IMR-90 (cell line): ENCODE measurements around the gene GMEB2. TPM values are rescaled to one million over a fixed set of nuclear protein-coding genes. Genes with fewer than 3 reads are reported as not detected.

Experiments
- ATAC-seq: fragments of 200-7000 bp; cut with Tn5 transposase; 2 replicates; pipeline ENCODE4 v1.9.1; 2020; ENCODE audit warnings: low read depth, mild to moderate bottlenecking, moderate library complexity
- BruUV-seq: library from RNA; stranded (reverse); fragments of 400-500 nt; replicated peaks from 2 replicates; lab custom pipeline; 2021; lab: Mats Ljungman, UMichigan
- CTCF ChIA-PET: fragments of 300-600 bp; formaldehyde crosslinking; extraction: SDS; loops from one replicate; lab custom pipeline; 2021; ENCODE audit warnings: antibody characterized with exemption; lab: Yijun Ruan, JAX
- POLR2A ChIA-PET: fragments of 300-600 bp; sonication (Branson Sonifier 250); formaldehyde crosslinking; loops from one replicate; lab custom pipeline; 2022; ENCODE audit warnings: antibody characterized with exemption; ENCODE audit not compliant: unreplicated experiment; lab: Charles Lee
- DNase-seq: peaks from one replicate; pipeline ENCODE4 v3.0.0; 2013
- H2AFZ ChIP-seq: replicated peaks from 2 replicates; pipeline ENCODE3; 2013; ENCODE audit warnings: low read length, mild to moderate bottlenecking; ENCODE audit not compliant: poor library complexity
- H2AK5ac ChIP-seq: 2 replicates; pipeline ENCODE4 v1.6.1; 2013; ENCODE audit warnings: low read depth, low read length, inconsistent platforms
- H2AK9ac ChIP-seq: replicated peaks from 2 replicates; pipeline ENCODE3; 2013; ENCODE audit warnings: mild to moderate bottlenecking, low read depth, low read length, moderate library complexity; ENCODE audit not compliant: poor library complexity
- H2BK120ac ChIP-seq: 2 replicates; pipeline ENCODE4 v1.6.1; 2013; ENCODE audit warnings: low read depth, low read length, inconsistent platforms
- H2BK15ac ChIP-seq: 3 replicates; pipeline ENCODE4 v1.6.1; 2013; ENCODE audit warnings: low read depth, low read length, inconsistent platforms
- H2BK20ac ChIP-seq: 2 replicates; pipeline ENCODE4 v1.6.1; 2013; ENCODE audit warnings: low read depth, mild to moderate bottlenecking, inconsistent platforms, low read length, moderate library complexity
- H2BK5ac ChIP-seq: 2 replicates; pipeline ENCODE4 v1.6.1; 2013; ENCODE audit warnings: mild to moderate bottlenecking, low read depth, low read length, inconsistent platforms; ENCODE audit not compliant: poor library complexity, severe bottlenecking
- H3K14ac ChIP-seq: replicated peaks from 2 replicates; pipeline ENCODE4 v1.6.1; 2013; ENCODE audit warnings: low read depth, low read length, inconsistent platforms
- H3K18ac ChIP-seq: 2 replicates; pipeline ENCODE4 v1.6.1; 2013; ENCODE audit warnings: low read depth, low read length, control low read depth
- H3K23ac ChIP-seq: 2 replicates; pipeline ENCODE4 v1.6.1; 2013; ENCODE audit warnings: low read depth, low read length, inconsistent platforms
- H3K27ac ChIP-seq: 2 replicates; pipeline ENCODE4 v1.5.1; 2013; ENCODE audit warnings: mild to moderate bottlenecking, control low read depth, low read length; ENCODE audit not compliant: insufficient read depth
- H3K27me3 ChIP-seq: 2 replicates; pipeline ENCODE4 v1.6.1; 2013; ENCODE audit warnings: low read length; ENCODE audit not compliant: control insufficient read depth, insufficient read depth
- H3K36me3 ChIP-seq: 2 replicates; pipeline ENCODE4 v1.6.1; 2013; ENCODE audit warnings: low read length, mixed read lengths; ENCODE audit not compliant: control insufficient read depth, insufficient read depth
- H3K4ac ChIP-seq: 2 replicates; pipeline ENCODE4 v1.6.1; 2013; ENCODE audit warnings: low read depth, low read length, inconsistent platforms
- H3K4me1 ChIP-seq: 2 replicates; pipeline ENCODE4 v1.6.1; 2013; ENCODE audit warnings: low read length, mixed read lengths; ENCODE audit not compliant: control insufficient read depth, insufficient read depth
- H3K4me2 ChIP-seq: 2 replicates; pipeline ENCODE4 v1.6.1; 2013; ENCODE audit warnings: low read depth, mild to moderate bottlenecking, control low read depth, low read length, moderate library complexity
- H3K4me3 ChIP-seq: 2 replicates; pipeline ENCODE4 v1.5.1; 2013; ENCODE audit warnings: low read depth, mild to moderate bottlenecking, control low read depth, low read length, moderate library complexity; ENCODE audit not compliant: insufficient read depth
- H3K56ac ChIP-seq: 2 replicates; pipeline ENCODE4 v1.6.1; 2013; ENCODE audit warnings: low read length, inconsistent platforms; ENCODE audit not compliant: insufficient read depth; ENCODE audit errors: extremely low read depth
- H3K79me1 ChIP-seq, 2 experiments: 2 replicates each; pipeline ENCODE4 v1.6.1; 2013; ENCODE audit warnings: low read length in 2 of 2, inconsistent platforms in 1 of 2, low read depth in 1 of 2
- H3K9ac ChIP-seq: 2 replicates; pipeline ENCODE4 v1.6.1; 2013; ENCODE audit warnings: low read depth, low read length, control low read depth
- H3K9me1 ChIP-seq: 2 replicates; pipeline ENCODE4 v1.6.1; 2013; ENCODE audit warnings: low read length, inconsistent platforms; ENCODE audit not compliant: insufficient read depth
- H3K9me3 ChIP-seq: 2 replicates; pipeline ENCODE4 v1.6.1; 2013; ENCODE audit warnings: low read length; ENCODE audit not compliant: control insufficient read depth, insufficient read depth
- H4K20me1 ChIP-seq: 2 replicates; pipeline ENCODE4 v1.6.1; 2013; ENCODE audit warnings: low read length, inconsistent platforms; ENCODE audit not compliant: insufficient read depth
- H4K5ac ChIP-seq: 2 replicates; pipeline ENCODE4 v1.6.1; 2013; ENCODE audit warnings: mild to moderate bottlenecking, low read depth, low read length, control low read depth
- H4K8ac ChIP-seq, 2 experiments: 2 replicates each; pipeline ENCODE4 v1.6.1; 2013; ENCODE audit warnings: low read depth in 2 of 2, low read length in 2 of 2, control low read depth in 1 of 2, inconsistent platforms in 1 of 2
- H4K91ac ChIP-seq: 2 replicates; pipeline ENCODE4 v1.6.1; 2013; ENCODE audit warnings: low read depth, low read length, inconsistent platforms; ENCODE audit not compliant: insufficient read depth
- CEBPB ChIP-seq: IDR thresholded peaks from 2 replicates; pipeline ENCODE4 v1.6.1; 2012; ENCODE audit warnings: low read depth, low read length, improper control_type of control experiment
- CHD1 ChIP-seq: IDR thresholded peaks from 2 replicates; pipeline ENCODE4 v1.6.1; 2012; ENCODE audit warnings: low read depth, low read length, improper control_type of control experiment
- ELK1 ChIP-seq: fragments of 150-350 bp; IDR thresholded peaks from 2 replicates; pipeline ENCODE4 v1.6.1; 2016; ENCODE audit warnings: low read depth, mild to moderate bottlenecking, low read length, moderate library complexity, borderline replicate concordance
- FOS ChIP-seq: fragments of 150-350 bp; IDR thresholded peaks from 2 replicates; pipeline ENCODE4 v1.6.1; 2016; ENCODE audit warnings: low read depth, low read length
- MAFK ChIP-seq: IDR thresholded peaks from 2 replicates; pipeline ENCODE4 v1.6.1; 2012; ENCODE audit warnings: low read depth, low read length, improper control_type of control experiment
- NFE2L2 ChIP-seq: fragments of 150-350 bp; IDR thresholded peaks from 2 replicates; pipeline ENCODE4 v1.6.1; 2016; ENCODE audit warnings: low read depth, mild to moderate bottlenecking, low read length
- RAD21 ChIP-seq: IDR thresholded peaks from 2 replicates; pipeline ENCODE4 v1.6.1; 2012; ENCODE audit warnings: low read length, improper control_type of control experiment
- WGBS, 2 experiments: methylation state at CpG; one replicate each; pipeline versions ENCODE4 v1.1.5 to v1.1.7; 2013; ENCODE audit warnings: missing lambda C conversion rate in 2 of 2; ENCODE audit not compliant: insufficient read length in 1 of 2; ENCODE audit errors: extremely low coverage in 2 of 2; 5-methylcytosine and 5-hydroxymethylcytosine counted together
- dilution Hi-C: fragments of 300-500 bp; cut with HindIII; formaldehyde crosslinking; loops from one replicate; pipeline ENCODE4 v1.14.3; 2018; ENCODE audit warnings: low sequenced_read_pairs; ENCODE audit not compliant: unreplicated experiment
- in situ Hi-C: fragments of 300-500 bp; cut with MboI; formaldehyde crosslinking; loops from 3 replicates; pipeline ENCODE4 v1.14.3; 2019; ENCODE audit warnings: low sequenced_read_pairs, inconsistent platforms, mixed read lengths
- intact Hi-C: fragments of 100-400 bp; cut with micrococcal nuclease; formaldehyde crosslinking; loops from 2 replicates; pipeline ENCODE4 v1.10.0; 2022
- polyA plus RNA-seq, 3 experiments: library from polyadenylated mRNA; depleted of rRNA; stranded (reverse); fragments of >200 nt; gene quantifications; 2 replicates each; pipeline ENCODE4 v1.2.3, GENCODE V29; 2012; ENCODE audit warnings: low replicate concordance in 1 of 3
- total RNA-seq: library from RNA; depleted of rRNA; stranded (reverse); fragments of >200 nt; gene quantifications from 2 replicates; pipeline ENCODE4 v1.2.3, GENCODE V29; 2012
- TF ChIP-seq, protein P1 (sequence below): fragments of 150-350 bp; IDR thresholded peaks from 2 replicates; pipeline ENCODE4 v1.6.1; 2017; ENCODE audit warnings: mild to moderate bottlenecking, antibody characterized with exemption, low read length, low read depth
- TF ChIP-seq, protein P2 (sequence below): conservative IDR thresholded peaks from 2 replicates; pipeline ENCODE4 v1.5.1; 2012; ENCODE audit warnings: mild to moderate bottlenecking, low read depth, low read length, improper control_type of control experiment

The GMEB2 gene
- total and polyA plus RNA-seq, 2 of the 4 experiments (the other 2 are of a cell fraction), result 5.0 to 10.0 TPM

- H3K4me2 ChIP-seq, result no peak overlapping the region
- no peak overlapping the region for H2BK5ac ChIP-seq
- H3K36me3 ChIP-seq, result peaks cover 50% of the 10 kb centered on the region
- in situ Hi-C loops (no loop called here), dilution Hi-C loops (no loop called here), intact Hi-C loops (no loop called here)
- no peak overlapping the region for H3K4me3 ChIP-seq
- CTCF ChIA-PET, result no interaction called here
- H3K9me1 ChIP-seq, result no peaks in the 10 kb centered on the region
- no peak overlapping the region for H3K4ac ChIP-seq
- POLR2A ChIA-PET, result no interaction called here
- no peak overlapping the region for H3K9ac ChIP-seq
- WGBS, 2 experiments, result 91% methylated on average over 12 of the region's 16 CpGs; no CpG with 5 or more reads in 1 of the 2 experiments
- no peak for ATAC-seq
- TF ChIP-seq NFE2L2 (no peak), ELK1 (no peak), RAD21 (no peak), CHD1 (no peak), CEBPB (no peak), MAFK (no peak), FOS (no peak)
- TF ChIP-seq, protein P1, sequence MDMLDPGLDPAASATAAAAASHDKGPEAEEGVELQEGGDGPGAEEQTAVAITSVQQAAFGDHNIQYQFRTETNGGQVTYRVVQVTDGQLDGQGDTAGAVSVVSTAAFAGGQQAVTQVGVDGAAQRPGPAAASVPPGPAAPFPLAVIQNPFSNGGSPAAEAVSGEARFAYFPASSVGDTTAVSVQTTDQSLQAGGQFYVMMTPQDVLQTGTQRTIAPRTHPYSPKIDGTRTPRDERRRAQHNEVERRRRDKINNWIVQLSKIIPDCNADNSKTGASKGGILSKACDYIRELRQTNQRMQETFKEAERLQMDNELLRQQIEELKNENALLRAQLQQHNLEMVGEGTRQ, result no peak
- TF ChIP-seq, protein P2, sequence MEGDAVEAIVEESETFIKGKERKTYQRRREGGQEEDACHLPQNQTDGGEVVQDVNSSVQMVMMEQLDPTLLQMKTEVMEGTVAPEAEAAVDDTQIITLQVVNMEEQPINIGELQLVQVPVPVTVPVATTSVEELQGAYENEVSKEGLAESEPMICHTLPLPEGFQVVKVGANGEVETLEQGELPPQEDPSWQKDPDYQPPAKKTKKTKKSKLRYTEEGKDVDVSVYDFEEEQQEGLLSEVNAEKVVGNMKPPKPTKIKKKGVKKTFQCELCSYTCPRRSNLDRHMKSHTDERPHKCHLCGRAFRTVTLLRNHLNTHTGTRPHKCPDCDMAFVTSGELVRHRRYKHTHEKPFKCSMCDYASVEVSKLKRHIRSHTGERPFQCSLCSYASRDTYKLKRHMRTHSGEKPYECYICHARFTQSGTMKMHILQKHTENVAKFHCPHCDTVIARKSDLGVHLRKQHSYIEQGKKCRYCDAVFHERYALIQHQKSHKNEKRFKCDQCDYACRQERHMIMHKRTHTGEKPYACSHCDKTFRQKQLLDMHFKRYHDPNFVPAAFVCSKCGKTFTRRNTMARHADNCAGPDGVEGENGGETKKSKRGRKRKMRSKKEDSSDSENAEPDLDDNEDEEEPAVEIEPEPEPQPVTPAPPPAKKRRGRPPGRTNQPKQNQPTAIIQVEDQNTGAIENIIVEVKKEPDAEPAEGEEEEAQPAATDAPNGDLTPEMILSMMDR, result no peak
- H4K91ac ChIP-seq, result no peak overlapping the region
- H4K8ac ChIP-seq, result no peak overlapping the region
- no peaks in the 10 kb centered on the region for H3K4me1 ChIP-seq
- H2AK9ac ChIP-seq, result no peak overlapping the region
- no peak overlapping the region for H2AK5ac ChIP-seq
- no peak overlapping the region for H3K18ac ChIP-seq
- no peak overlapping the region for H2BK120ac ChIP-seq
- H3K14ac ChIP-seq, result no peak overlapping the region
- no peaks in the 10 kb centered on the region for H3K79me1 ChIP-seq
- DNase-seq, result no peak
- H3K27me3 ChIP-seq, result no peaks in the 10 kb centered on the region
- TSS peak; percentile 50 for BruUV-seq
- H4K5ac ChIP-seq, result no peak overlapping the region
- no peak overlapping the region for H3K56ac ChIP-seq
- H3K9me3 ChIP-seq, result no peaks in the 10 kb centered on the region
- H2AFZ ChIP-seq, result no peak overlapping the region
- H2BK15ac ChIP-seq, result no peak overlapping the region
- H3K27ac ChIP-seq, result no peak overlapping the region
- no peak overlapping the region for H2BK20ac ChIP-seq
- H3K23ac ChIP-seq, result no peak overlapping the region
- no peaks in the 10 kb centered on the region for H4K20me1 ChIP-seq
Measured at GRCh38 chr20:63560333-63560805, 66.5 kb downstream of the GMEB2 start.
